ENCODE data around the gene C12orf56.

GRCh38 chr12:64390275-64390851 is at the start of gene C12orf56:
- TF ChIP-seq POLR2A (IDR thresholded peaks at IDR 0.05): no peak
- TF ChIP-seq, protein P1, sequence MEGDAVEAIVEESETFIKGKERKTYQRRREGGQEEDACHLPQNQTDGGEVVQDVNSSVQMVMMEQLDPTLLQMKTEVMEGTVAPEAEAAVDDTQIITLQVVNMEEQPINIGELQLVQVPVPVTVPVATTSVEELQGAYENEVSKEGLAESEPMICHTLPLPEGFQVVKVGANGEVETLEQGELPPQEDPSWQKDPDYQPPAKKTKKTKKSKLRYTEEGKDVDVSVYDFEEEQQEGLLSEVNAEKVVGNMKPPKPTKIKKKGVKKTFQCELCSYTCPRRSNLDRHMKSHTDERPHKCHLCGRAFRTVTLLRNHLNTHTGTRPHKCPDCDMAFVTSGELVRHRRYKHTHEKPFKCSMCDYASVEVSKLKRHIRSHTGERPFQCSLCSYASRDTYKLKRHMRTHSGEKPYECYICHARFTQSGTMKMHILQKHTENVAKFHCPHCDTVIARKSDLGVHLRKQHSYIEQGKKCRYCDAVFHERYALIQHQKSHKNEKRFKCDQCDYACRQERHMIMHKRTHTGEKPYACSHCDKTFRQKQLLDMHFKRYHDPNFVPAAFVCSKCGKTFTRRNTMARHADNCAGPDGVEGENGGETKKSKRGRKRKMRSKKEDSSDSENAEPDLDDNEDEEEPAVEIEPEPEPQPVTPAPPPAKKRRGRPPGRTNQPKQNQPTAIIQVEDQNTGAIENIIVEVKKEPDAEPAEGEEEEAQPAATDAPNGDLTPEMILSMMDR (IDR thresholded peaks at IDR 0.05): no peak

Data from sigmoid colon (tissue), 3 donors.